Central memory CD4-positive, alpha-beta T cell (primary cell): ENCODE measurements around the gene OR2S2.

Source experiments
- DNase-seq: peaks from one replicate; pipeline ENCODE4 v3.0.0; 2022

The OR2S2 gene

GRCh38 chr9:35907711-35908503 lies 50.0 kb downstream of the OR2S2 start:
- no peak for DNase-seq
